Prostate gland (tissue), 2 donors: Measurements from ENCODE around the gene PDHX. TPM values are rescaled to one million over a fixed set of nuclear protein-coding genes. Genes with fewer than 3 reads are reported as not detected.
A peak's percentile ranks its signal among the peaks of the same experiment; 100 is the strongest.

Experiments
- DNase-seq: peaks from one replicate; pipeline ENCODE4 v3.0.0-alpha.2; 2019; ENCODE audit warnings: low spot score
- H3K27ac ChIP-seq, 2 donors: fragments of 200-600 bp; sonication (generic); 2 replicates each; pipeline ENCODE4 v1.5.1; 2017 to 2019
- H3K27me3 ChIP-seq: fragments of 200-600 bp; sonication (generic); replicated peaks from 2 replicates; pipeline ENCODE4 v1.5.1; 2019; ENCODE audit not compliant: insufficient read depth
- H3K36me3 ChIP-seq, 2 donors: fragments of 200-600 bp; sonication (generic); 1 replicate in 1 of 2; 2 replicates in 1 of 2; pipeline versions ENCODE4 v1.5.1 to v1.8.1; 2017 to 2019
- H3K4me1 ChIP-seq: fragments of 200-600 bp; sonication (generic); replicated peaks from 2 replicates; pipeline ENCODE4 v1.5.1; 2019
- H3K4me3 ChIP-seq, 2 donors: fragments of 200-600 bp; sonication (generic); 2 replicates each; pipeline ENCODE4 v1.5.1; 2017 to 2019
- H3K9me3 ChIP-seq: fragments of 200-600 bp; sonication (generic); 2 replicates; pipeline ENCODE4 v1.5.1; 2017
- POLR2A ChIP-seq: fragments of 450-650 bp; IDR thresholded peaks from one replicate; pipeline ENCODE4 v1.6.1; 2016; ENCODE audit warnings: antibody characterized with exemption, mild to moderate bottlenecking
- POLR2AphosphoS5 ChIP-seq: sonication (generic); formaldehyde crosslinking; IDR thresholded peaks from one replicate; pipeline ENCODE4 v1.6.1; 2017; ENCODE audit warnings: antibody characterized with exemption
- WGBS: methylation state at CpG from one replicate; pipeline ENCODE4 v1.1.5; 2018; 5-methylcytosine and 5-hydroxymethylcytosine counted together
- intact Hi-C: fragments of 100-400 bp; cut with DNase I; formaldehyde crosslinking; loops from one replicate; pipeline ENCODE4 v1.14.2; 2022
- total RNA-seq, 2 donors: library from RNA; depleted of rRNA; stranded (reverse); fragments of >200 nt; gene quantifications; one replicate each; pipeline ENCODE4 v1.1.0, GENCODE V29; 2016
- TF ChIP-seq, protein P1 (sequence below), 4 experiments: fragments of 200-600 bp in 2 of 4; fragments of 450-650 bp in 2 of 4; sonication (generic) in 2 of 4; IDR thresholded peaks; 1 replicate in 3 of 4; 2 replicates in 1 of 4; pipeline ENCODE4 v1.5.1; 2016 to 2019; ENCODE audit warnings: antibody characterized with exemption in 4 of 4, mild to moderate bottlenecking in 2 of 4, moderate library complexity in 2 of 4

PDHX gene
- total RNA-seq, 2 donors from 2014 or later = 29.1 to 45.2 TPM

DNA sequence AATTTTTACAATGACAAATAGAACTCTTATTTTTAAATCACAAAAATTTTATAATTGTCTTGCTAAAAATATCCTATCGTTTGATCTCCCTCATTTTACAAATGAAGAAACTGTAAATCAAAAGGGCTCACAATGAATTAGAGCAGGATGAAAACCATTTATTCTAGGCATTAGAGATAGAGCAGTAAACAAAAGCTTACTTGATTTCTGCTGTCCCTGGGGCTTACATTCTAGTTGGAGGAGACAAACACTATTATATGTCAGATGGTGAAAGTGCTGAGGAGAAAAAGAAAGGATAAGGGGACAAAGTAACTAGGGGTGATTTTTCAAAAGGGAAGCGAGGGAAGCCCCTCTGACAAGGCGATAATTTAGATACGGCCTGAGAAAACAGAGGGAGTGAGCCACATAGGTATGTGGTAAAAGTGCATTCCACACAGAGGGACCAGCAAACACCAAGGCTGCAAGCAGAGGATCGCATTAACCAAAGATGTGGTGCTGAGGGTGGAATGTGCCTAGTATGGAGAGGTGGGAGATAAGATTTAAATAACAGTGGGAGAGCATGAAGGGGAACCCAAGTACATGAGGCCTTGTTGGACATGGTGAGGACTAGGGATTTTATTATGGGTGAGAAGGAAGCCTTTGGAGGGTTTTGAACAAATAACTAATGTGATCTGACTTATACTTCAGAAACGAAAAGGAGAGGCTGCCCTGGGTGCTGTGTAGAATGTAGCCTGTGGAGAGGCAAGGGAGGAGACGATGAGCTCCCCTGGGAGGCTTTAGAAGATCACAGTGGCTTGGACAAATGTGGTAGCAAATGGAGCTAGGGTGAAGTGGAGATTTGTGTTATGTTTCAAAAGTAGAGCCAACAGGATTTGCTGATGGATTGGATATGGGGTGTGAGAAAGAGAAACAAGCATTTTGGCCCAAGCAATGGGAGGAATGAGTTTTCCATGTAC is 62.1 kb downstream of the PDHX start:
- whole genome bisulfite sequencing = 74% methylated on average over 7 of the region's 7 CpGs
- Histone ChIP-seq H3K27ac (peak overlapping the region in 1 of 2 donors; percentile 33), H3K27me3 (no peaks in the 10 kb centered on the region), H3K4me1 (peaks cover 5% of the 10 kb centered on the region), H3K9me3 (no peaks in the 10 kb centered on the region), H3K4me3 (no peak overlapping the region), H3K36me3 (no peaks in the 10 kb centered on the region)
- no peak for DNase-seq
- TF ChIP-seq POLR2AphosphoS5 (no peak), POLR2A (no peak)
- TF ChIP-seq, protein P1, sequence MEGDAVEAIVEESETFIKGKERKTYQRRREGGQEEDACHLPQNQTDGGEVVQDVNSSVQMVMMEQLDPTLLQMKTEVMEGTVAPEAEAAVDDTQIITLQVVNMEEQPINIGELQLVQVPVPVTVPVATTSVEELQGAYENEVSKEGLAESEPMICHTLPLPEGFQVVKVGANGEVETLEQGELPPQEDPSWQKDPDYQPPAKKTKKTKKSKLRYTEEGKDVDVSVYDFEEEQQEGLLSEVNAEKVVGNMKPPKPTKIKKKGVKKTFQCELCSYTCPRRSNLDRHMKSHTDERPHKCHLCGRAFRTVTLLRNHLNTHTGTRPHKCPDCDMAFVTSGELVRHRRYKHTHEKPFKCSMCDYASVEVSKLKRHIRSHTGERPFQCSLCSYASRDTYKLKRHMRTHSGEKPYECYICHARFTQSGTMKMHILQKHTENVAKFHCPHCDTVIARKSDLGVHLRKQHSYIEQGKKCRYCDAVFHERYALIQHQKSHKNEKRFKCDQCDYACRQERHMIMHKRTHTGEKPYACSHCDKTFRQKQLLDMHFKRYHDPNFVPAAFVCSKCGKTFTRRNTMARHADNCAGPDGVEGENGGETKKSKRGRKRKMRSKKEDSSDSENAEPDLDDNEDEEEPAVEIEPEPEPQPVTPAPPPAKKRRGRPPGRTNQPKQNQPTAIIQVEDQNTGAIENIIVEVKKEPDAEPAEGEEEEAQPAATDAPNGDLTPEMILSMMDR (IDR thresholded peaks at IDR 0.05) = no peak
- intact Hi-C loops = no loop called here

DNA sequence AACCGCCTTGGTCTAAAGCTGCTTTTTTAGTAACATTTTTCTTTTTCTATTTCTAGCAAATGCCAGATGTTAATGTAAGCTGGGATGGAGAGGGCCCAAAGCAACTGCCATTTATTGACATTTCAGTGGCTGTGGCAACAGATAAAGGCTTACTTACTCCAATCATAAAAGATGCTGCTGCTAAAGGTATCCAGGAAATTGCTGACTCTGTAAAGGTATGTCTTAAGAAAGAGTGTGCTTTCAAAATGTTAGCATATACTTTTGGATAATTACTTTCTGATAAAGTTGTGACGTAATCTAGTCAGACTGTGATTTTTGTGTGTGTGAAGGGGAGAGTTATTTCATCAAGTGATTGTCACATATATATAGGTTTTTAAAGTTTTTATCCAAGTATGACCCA is 68.1 kb downstream of the PDHX start:
- H3K4me3 ChIP-seq = no peak overlapping the region
- 99% methylated on average over 2 of the region's 2 CpGs for WGBS
- no peak overlapping the region for H3K27ac ChIP-seq
- intact Hi-C loops = no loop called here
- no peak for TF ChIP-seq POLR2AphosphoS5
- TF ChIP-seq, protein P1 (IDR thresholded peaks at IDR 0.05) = no peak
- TF ChIP-seq POLR2A = no peak
- H3K36me3 ChIP-seq = no peaks in the 10 kb centered on the region
- no peaks in the 10 kb centered on the region for H3K27me3 ChIP-seq
- H3K4me1 ChIP-seq = no peaks in the 10 kb centered on the region
- DNase-seq = no peak
- H3K9me3 ChIP-seq = no peaks in the 10 kb centered on the region

DNA sequence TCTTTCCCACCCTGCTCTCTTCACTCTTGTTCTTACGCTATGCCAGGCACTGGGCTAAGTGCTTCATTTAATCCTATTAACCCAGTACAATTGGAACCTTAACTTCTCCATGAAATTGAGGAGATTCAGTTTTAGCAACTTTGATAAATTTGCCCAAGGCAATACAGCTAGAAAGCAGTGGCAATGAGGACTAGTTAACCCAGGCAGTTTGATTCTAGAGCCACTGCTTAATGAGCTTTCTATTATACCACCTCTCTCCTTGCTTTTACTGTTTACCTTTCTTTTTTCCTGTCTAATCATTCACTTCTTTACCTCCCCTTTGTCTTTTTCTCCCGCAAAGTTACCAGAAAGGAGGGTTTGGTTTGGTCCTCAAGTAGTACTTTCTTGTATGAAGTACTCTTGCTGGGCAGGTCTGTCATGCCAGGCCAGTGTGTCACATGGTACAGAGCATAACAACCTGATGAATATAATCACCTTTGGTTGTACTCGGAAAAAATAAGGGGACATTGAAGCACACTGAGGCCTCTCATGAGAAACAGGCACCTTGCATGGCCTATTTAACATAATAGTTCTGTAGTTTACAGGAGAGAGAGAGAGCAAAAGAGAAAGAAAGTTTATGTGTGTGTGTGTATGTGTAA is 70.6 kb downstream of the PDHX start:
- Histone ChIP-seq H3K4me3 (no peak overlapping the region), H3K36me3 (no peaks in the 10 kb centered on the region), H3K9me3 (no peaks in the 10 kb centered on the region), H3K4me1 (no peaks in the 10 kb centered on the region), H3K27ac (no peak overlapping the region), H3K27me3 (no peaks in the 10 kb centered on the region)
- 71% methylated on average over 3 of the region's 3 CpGs for WGBS
- intact Hi-C loops = no loop called here
- no peak for TF ChIP-seq POLR2AphosphoS5
- no peak for TF ChIP-seq POLR2A
- TF ChIP-seq, protein P1 (IDR thresholded peaks at IDR 0.05) = no peak
- DNase-seq = no peak

DNA sequence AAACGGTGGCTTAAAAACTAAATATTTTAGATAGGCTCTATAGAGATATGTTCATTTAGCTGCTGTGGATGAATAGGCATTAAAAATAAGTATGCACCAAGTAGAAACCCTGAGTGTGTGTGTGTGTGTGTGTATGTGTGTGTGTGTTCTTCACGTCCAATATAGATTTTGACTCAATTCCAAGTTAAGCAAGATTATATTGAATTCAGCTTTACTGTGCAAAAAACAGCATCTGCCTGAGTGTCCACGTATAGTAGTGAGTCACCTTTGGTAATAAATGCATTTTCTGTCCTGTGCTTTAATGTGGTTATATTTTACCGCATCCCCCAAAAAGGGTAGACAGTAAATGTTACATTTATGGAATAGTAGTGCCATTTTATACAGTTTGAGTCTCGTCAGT is 71.2 kb downstream of the PDHX start:
- Histone ChIP-seq H3K27ac (no peak overlapping the region), H3K9me3 (no peaks in the 10 kb centered on the region), H3K27me3 (no peaks in the 10 kb centered on the region), H3K4me3 (no peak overlapping the region), H3K36me3 (no peaks in the 10 kb centered on the region), H3K4me1 (no peaks in the 10 kb centered on the region)
- 70% methylated on average over 5 of the region's 5 CpGs for whole genome bisulfite sequencing
- TF ChIP-seq POLR2AphosphoS5 (no peak), POLR2A (no peak)
- TF ChIP-seq, protein P1 (IDR thresholded peaks at IDR 0.05) = no peak
- no peak for DNase-seq
- intact Hi-C loops = no loop called here
